Vagina (tissue), 2 donors: Measurements from ENCODE around the gene PIP5K1C. TPM values are rescaled to one million over a fixed set of nuclear protein-coding genes. Genes with fewer than 3 reads are reported as not detected.
A peak's percentile ranks its signal among the peaks of the same experiment; 100 is the strongest.

Experiments
- DNase-seq, 2 donors: peaks; one replicate each; pipeline ENCODE4 v3.0.0-alpha.2; 2017; ENCODE audit errors: extremely low spot score in 2 of 2
- H3K27ac ChIP-seq: fragments of 200-600 bp; sonication (generic); one replicate; pipeline ENCODE4 v1.5.1; 2019
- H3K27me3 ChIP-seq: fragments of 200-600 bp; sonication (generic); one replicate; pipeline ENCODE4 v1.5.1; 2019
- H3K36me3 ChIP-seq, 2 donors: fragments of 200-600 bp; sonication (generic); one replicate each; pipeline ENCODE4 v1.5.1; 2017 to 2019
- H3K4me1 ChIP-seq: fragments of 200-600 bp; sonication (generic); one replicate; pipeline ENCODE4 v1.5.1; 2019
- H3K4me3 ChIP-seq, 2 donors: fragments of 200-600 bp; sonication (generic); 1 replicate in 1 of 2; 2 replicates in 1 of 2; pipeline ENCODE4 v1.5.1; 2016 to 2019
- H3K9me3 ChIP-seq: fragments of 200-600 bp; sonication (generic); one replicate; pipeline ENCODE4 v1.5.1; 2019
- CTCF ChIP-seq, 3 experiments: fragments of 450-650 bp in 2 of 3; fragments of 200-600 bp in 1 of 3; sonication (generic) in 1 of 3; IDR thresholded peaks; one replicate each; pipeline ENCODE4 v1.5.1; 2017 to 2019; ENCODE audit warnings: antibody characterized with exemption in 3 of 3, mild to moderate bottlenecking in 2 of 3, moderate library complexity in 2 of 3
- POLR2A ChIP-seq, 2 donors: fragments of 450-650 bp; IDR thresholded peaks; one replicate each; pipeline ENCODE4 v1.6.1; 2017; ENCODE audit warnings: antibody characterized with exemption in 2 of 2, mild to moderate bottlenecking in 2 of 2, moderate library complexity in 2 of 2
- POLR2AphosphoS5 ChIP-seq, 2 donors: sonication (generic); formaldehyde crosslinking; IDR thresholded peaks; one replicate each; pipeline ENCODE4 v1.9.0; 2017; ENCODE audit warnings: antibody characterized with exemption in 2 of 2, mild to moderate bottlenecking in 2 of 2, low read depth in 1 of 2; ENCODE audit not compliant: insufficient read depth in 1 of 2
- intact Hi-C: fragments of 100-400 bp; cut with DNase I; formaldehyde crosslinking; loops from one replicate; pipeline ENCODE4 v1.15.1; 2023
- total RNA-seq: library from RNA; depleted of rRNA; stranded (reverse); fragments of >200 nt; gene quantifications from one replicate; pipeline ENCODE4 v1.2.3, GENCODE V29; 2016

PIP5K1C gene
- total RNA-seq, 1 donor from 2014 or later = 24.1 TPM

GRCh38 chr19:3656073-3656746, 44.1 kb downstream of the PIP5K1C start:
- TF ChIP-seq POLR2A (IDR thresholded peaks at IDR 0.05) (no peak), POLR2AphosphoS5 (IDR thresholded peaks at IDR 0.05; ENCODE audit: insufficient read depth in 1 of 2, low read depth in 1 of 2) (peak in 1 of 2 donors; percentile 43)
- Histone ChIP-seq H3K36me3 (peaks cover 0 to 64% of the 10 kb centered on the region in 2 donors), H3K9me3 (no peaks in the 10 kb centered on the region), H3K4me3 (no peak overlapping the region), H3K4me1 (peaks cover 11% of the 10 kb centered on the region), H3K27me3 (no peaks in the 10 kb centered on the region), H3K27ac (peak overlapping the region; percentile 68)
- no peak for DNase-seq
- intact Hi-C loops = no loop called here

DNA sequence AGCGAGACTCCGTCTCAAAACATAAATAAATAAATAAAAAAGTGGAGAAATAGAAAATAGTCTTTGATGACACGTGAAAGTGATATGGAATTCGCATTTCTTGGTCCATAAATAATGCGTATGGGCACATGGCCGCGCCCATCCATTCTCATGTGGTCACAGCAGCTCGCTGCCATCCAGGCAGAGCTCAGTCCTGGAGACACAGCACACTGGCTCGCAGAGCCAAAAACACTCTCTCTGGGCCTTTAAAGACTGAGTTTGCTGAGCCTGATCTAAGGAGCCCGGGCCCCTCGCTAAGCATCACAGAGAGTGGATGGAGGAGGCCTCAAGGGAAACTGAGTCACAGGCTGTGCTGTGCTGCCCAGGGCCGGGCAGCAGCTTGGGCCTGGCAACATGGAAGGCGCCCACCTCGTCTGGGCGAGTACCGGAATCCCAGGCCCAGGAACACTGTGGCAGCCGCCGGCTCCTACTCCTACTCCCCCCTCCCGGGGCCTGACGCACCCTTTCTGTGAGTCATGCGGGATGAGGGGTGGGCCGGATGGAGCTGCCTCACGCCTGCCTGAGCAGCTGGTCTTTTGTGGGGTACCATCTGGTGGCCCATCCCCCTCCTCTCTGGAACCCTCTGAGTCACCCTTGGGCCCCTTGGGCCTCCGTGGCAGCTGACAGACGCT, 44.7 kb downstream of the PIP5K1C start:
- Histone ChIP-seq H3K9me3 (no peaks in the 10 kb centered on the region), H3K36me3 (peaks cover 0 to 64% of the 10 kb centered on the region in 2 donors), H3K27ac (peak overlapping the region; percentile 68), H3K4me3 (no peak overlapping the region), H3K4me1 (peaks cover 11% of the 10 kb centered on the region), H3K27me3 (no peaks in the 10 kb centered on the region)
- intact Hi-C loops = no loop called here
- TF ChIP-seq POLR2A (IDR thresholded peaks at IDR 0.05) = no peak
- TF ChIP-seq CTCF (IDR thresholded peaks at IDR 0.05) = no peak
- TF ChIP-seq POLR2AphosphoS5 (IDR thresholded peaks at IDR 0.05; ENCODE audit: insufficient read depth in 1 of 2, low read depth in 1 of 2) = peak in 1 of 2 donors; percentile 73
- DNase-seq = no peak

- no peak for TF ChIP-seq CTCF (IDR thresholded peaks at IDR 0.05)
- TF ChIP-seq POLR2AphosphoS5 (IDR thresholded peaks at IDR 0.05; ENCODE audit: insufficient read depth in 1 of 2, low read depth in 1 of 2) = no peak
- TF ChIP-seq POLR2A (IDR thresholded peaks at IDR 0.05) = no peak
- Histone ChIP-seq H3K4me1 (peaks cover 11% of the 10 kb centered on the region), H3K27me3 (no peaks in the 10 kb centered on the region), H3K9me3 (no peaks in the 10 kb centered on the region), H3K4me3 (no peak overlapping the region), H3K27ac (no peak overlapping the region), H3K36me3 (peaks cover 0 to 60% of the 10 kb centered on the region in 2 donors)
- DNase-seq = no peak
- intact Hi-C loops = no loop called here
Measured at GRCh38 chr19:3653865-3654513, 46.3 kb downstream of the PIP5K1C start.

DNA sequence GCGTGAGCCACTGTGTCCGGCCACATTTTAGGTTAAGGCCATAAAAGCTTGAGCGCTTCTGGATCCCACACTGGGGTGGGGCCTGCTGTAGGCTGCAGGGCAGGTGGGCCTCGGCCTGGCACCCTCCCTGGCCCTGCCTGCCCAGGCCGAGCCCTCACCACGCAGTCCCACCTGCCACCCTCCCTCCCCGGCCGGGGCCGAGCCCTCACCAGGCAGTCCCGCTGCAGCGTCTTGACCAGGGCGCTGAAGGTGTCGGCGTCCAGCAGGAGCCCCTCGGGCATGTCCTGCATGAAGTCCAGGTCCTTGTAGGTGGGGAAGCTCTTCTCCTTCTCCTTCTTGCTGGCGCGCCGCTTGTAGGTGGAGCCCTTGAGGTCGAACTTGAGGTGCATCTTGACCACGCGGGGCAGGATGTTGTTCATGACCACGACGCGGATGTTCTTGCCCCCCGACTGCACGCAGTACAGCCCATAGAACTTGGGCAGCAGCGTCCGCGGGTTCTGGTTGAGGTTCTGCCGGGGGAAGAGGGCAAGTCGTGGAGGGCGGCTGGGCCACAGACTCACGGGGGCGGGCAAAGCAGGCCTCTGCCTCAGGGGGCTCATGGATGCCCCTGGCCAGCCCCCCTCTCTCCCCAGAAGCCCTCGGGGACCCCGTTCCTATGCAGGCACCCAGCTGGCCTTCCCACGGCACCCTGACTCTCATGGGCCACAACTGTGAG, 47.0 kb downstream of the PIP5K1C start:
- no peak overlapping the region for H3K4me3 ChIP-seq
- peaks cover 0 to 55% of the 10 kb centered on the region in 2 donors for H3K36me3 ChIP-seq
- H3K9me3 ChIP-seq = no peaks in the 10 kb centered on the region
- peaks cover 11% of the 10 kb centered on the region for H3K4me1 ChIP-seq
- H3K27ac ChIP-seq = no peak overlapping the region
- H3K27me3 ChIP-seq = no peaks in the 10 kb centered on the region
- no peak for DNase-seq
- TF ChIP-seq POLR2A (IDR thresholded peaks at IDR 0.05) (no peak), POLR2AphosphoS5 (IDR thresholded peaks at IDR 0.05; ENCODE audit: insufficient read depth in 1 of 2, low read depth in 1 of 2) (no peak), CTCF (IDR thresholded peaks at IDR 0.05) (no peak)
- intact Hi-C loops = no loop called here

DNA sequence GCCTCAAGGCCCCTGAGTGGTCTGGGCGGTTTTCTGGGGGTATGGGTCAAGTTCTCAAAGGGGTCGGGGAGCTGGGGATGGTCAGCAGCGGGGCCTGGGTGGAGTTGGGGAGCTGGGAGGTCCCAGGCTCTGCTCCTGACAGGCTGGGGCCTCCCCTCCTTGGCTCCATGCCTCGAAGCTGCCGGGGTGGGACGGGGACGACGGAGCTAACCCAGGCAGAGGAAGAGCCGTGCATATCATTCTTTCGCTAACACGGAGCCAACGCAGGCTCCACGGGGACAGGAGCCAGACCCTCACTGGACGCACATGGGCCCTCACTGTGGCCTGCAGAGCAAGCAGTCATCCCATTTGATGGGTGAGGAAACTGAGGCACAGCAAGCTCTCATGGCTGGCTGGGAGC, 47.8 kb downstream of the PIP5K1C start:
- peaks cover 11% of the 10 kb centered on the region for H3K4me1 ChIP-seq
- H3K27ac ChIP-seq = no peak overlapping the region
- no peak overlapping the region for H3K4me3 ChIP-seq
- TF ChIP-seq CTCF (IDR thresholded peaks at IDR 0.05) (no peak), POLR2AphosphoS5 (IDR thresholded peaks at IDR 0.05; ENCODE audit: insufficient read depth in 1 of 2, low read depth in 1 of 2) (no peak), POLR2A (IDR thresholded peaks at IDR 0.05) (no peak)
- DNase-seq = no peak
- H3K36me3 ChIP-seq = peaks cover 0 to 49% of the 10 kb centered on the region in 2 donors
- H3K27me3 ChIP-seq = no peaks in the 10 kb centered on the region
- intact Hi-C loops = no loop called here
- H3K9me3 ChIP-seq = no peaks in the 10 kb centered on the region
